ENCODE results near the gene OSGIN1. TPM values are rescaled to one million over a fixed set of nuclear protein-coding genes. Genes with fewer than 3 reads are reported as not detected.
"Not testable (repeated sequence)": the region's sequence is repeated elsewhere in the genome, so short reads cannot be mapped to it uniquely, and the experiment has no call there.

The OSGIN1 gene
- total and polyA plus RNA-seq, 2 donors (not counting 1 experiment from before 2014, with no cell fraction given), result 0.85 to 1.8 TPM

DNA sequence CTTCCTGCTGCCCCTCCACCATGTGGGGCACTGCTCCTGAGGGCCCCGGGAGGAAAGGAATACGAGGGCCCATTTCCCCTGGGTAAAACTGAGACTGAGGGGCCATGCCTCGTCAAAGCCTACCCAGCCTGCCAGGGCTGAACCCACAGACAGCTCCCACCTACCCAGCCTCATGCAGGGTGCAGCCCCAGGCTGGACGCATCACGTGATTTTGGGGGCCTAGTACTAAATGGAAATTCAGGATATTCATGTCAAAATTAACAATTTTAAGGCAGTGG, 3.4 kb upstream of the OSGIN1 start:
- DNase-seq (no peak), ATAC-seq (ENCODE audit: low read depth) (no peak)
- no peaks in the 10 kb centered on the region for H3K79me2 ChIP-seq (ENCODE audit: control insufficient read depth, insufficient read depth, low read length)
- peaks cover 12% of the 10 kb centered on the region for H3K4me1 Mint-ChIP-seq
- no peaks in the 10 kb centered on the region for H3K9me3 Mint-ChIP-seq (ENCODE audit: insufficient read depth)
- 75% methylated on average over 2 of the region's 5 CpGs for WGBS (ENCODE audit: insufficient coverage)
- H3K36me3 ChIP-seq (replicated peaks in 1 of 2; ENCODE audit: control extremely low read depth in 1 of 2, control insufficient read depth in 1 of 2, extremely low read depth in 1 of 2, insufficient read depth in 2 of 2, low read length in 1 of 2), result no peaks in the 10 kb centered on the region
- peaks cover 0 to 7% (median 0%) of the 10 kb centered on the region in 3 donors for H3K9me3 ChIP-seq (ENCODE audit: control extremely low read depth in 1 of 3, control insufficient read depth in 2 of 3, insufficient read depth in 1 of 3, low read length in 2 of 3)
- peaks cover 0 to 22% (median 10%) of the 10 kb centered on the region in 4 experiments for H3K27me3 ChIP-seq (replicated peaks in 1 of 4; ENCODE audit: control extremely low read depth in 1 of 4, control insufficient read depth in 3 of 4, insufficient read depth in 4 of 4, low read length in 3 of 4)
- no peak overlapping the region for H3K4me3 ChIP-seq (ENCODE audit: control extremely low read depth in 1 of 5, extremely low read depth in 1 of 5, insufficient read depth in 1 of 5, low read depth in 2 of 5, low read length in 4 of 5)
- ChIA-PET CTCF (no interaction called here), POLR2A (no interaction called here)
- peaks cover 8% of the 10 kb centered on the region for H3K27me3 Mint-ChIP-seq
- H3K4me3 Mint-ChIP-seq, result no peak overlapping the region
- TF ChIP-seq, protein P1, sequence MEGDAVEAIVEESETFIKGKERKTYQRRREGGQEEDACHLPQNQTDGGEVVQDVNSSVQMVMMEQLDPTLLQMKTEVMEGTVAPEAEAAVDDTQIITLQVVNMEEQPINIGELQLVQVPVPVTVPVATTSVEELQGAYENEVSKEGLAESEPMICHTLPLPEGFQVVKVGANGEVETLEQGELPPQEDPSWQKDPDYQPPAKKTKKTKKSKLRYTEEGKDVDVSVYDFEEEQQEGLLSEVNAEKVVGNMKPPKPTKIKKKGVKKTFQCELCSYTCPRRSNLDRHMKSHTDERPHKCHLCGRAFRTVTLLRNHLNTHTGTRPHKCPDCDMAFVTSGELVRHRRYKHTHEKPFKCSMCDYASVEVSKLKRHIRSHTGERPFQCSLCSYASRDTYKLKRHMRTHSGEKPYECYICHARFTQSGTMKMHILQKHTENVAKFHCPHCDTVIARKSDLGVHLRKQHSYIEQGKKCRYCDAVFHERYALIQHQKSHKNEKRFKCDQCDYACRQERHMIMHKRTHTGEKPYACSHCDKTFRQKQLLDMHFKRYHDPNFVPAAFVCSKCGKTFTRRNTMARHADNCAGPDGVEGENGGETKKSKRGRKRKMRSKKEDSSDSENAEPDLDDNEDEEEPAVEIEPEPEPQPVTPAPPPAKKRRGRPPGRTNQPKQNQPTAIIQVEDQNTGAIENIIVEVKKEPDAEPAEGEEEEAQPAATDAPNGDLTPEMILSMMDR (IDR thresholded peaks at IDR 0.05), result no peak
- no peak for TF ChIP-seq EZH2 (IDR thresholded peaks at IDR 0.05; ENCODE audit: borderline replicate concordance, insufficient read depth, low read depth, low read length, poor library complexity, severe bottlenecking)
- no peak overlapping the region for H2AFZ ChIP-seq (ENCODE audit: insufficient read depth, low read depth, low read length, poor library complexity, severe bottlenecking)
- no peak overlapping the region for H3K4me2 ChIP-seq (replicated peaks; ENCODE audit: low read depth, low read length, poor library complexity, severe bottlenecking)
- intact Hi-C loops (cut with micrococcal nuclease), result no loop called here
- H3K27ac Mint-ChIP-seq, result no peak overlapping the region
- H4K20me1 ChIP-seq (ENCODE audit: control insufficient read depth, insufficient read depth, low read length, poor library complexity, severe bottlenecking), result no peaks in the 10 kb centered on the region
- no peak overlapping the region for H3K27ac ChIP-seq (ENCODE audit: low read length in 2 of 2)
- no peak overlapping the region for H3K9ac ChIP-seq (ENCODE audit: low read length)
- peaks cover 12 to 13% of the 10 kb centered on the region in 2 donors for H3K4me1 ChIP-seq (ENCODE audit: control insufficient read depth in 2 of 2, insufficient read depth in 2 of 2, low read length in 2 of 2)

DNA sequence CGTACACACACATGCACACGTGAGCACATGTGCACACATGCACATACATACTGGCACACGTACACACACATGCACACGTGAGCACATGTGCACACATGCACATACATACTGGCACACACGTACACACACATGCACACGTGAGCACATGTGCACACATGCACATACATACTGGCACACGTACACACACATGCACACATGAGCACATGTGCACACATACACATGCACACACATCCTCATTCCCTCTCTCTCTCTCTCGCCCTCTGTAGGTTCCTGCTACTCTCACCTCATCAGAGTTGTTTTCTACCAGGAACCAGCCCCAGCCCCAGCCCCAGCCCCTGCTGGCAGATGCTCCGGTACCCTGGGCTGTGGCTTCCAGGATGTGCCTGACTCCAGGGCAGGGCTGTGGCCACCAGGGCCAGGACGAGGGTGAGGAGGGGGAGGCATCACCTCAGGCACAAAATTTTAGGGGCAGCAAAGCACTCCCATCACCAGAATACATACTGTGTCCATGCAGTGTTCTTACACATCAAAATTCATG, 2.1 kb upstream of the OSGIN1 start:
- DNase-seq; H3K9me3 ChIP-seq (ENCODE audit: control extremely low read depth in 1 of 3, control insufficient read depth in 2 of 3, insufficient read depth in 1 of 3, low read length in 2 of 3); intact Hi-C loops (cut with micrococcal nuclease); ATAC-seq (ENCODE audit: low read depth); H3K9me3 Mint-ChIP-seq (ENCODE audit: insufficient read depth); H3K4me3 ChIP-seq (ENCODE audit: control extremely low read depth in 1 of 5, extremely low read depth in 1 of 5, insufficient read depth in 1 of 5, low read depth in 2 of 5, low read length in 4 of 5); H2AFZ ChIP-seq (ENCODE audit: insufficient read depth, low read depth, low read length, poor library complexity, severe bottlenecking); H4K20me1 ChIP-seq (ENCODE audit: control insufficient read depth, insufficient read depth, low read length, poor library complexity, severe bottlenecking); CTCF ChIA-PET; H3K79me2 ChIP-seq (ENCODE audit: control insufficient read depth, insufficient read depth, low read length); H3K36me3 ChIP-seq (replicated peaks in 1 of 2; ENCODE audit: control extremely low read depth in 1 of 2, control insufficient read depth in 1 of 2, extremely low read depth in 1 of 2, insufficient read depth in 2 of 2, low read length in 1 of 2); H3K4me3 Mint-ChIP-seq; H3K27ac Mint-ChIP-seq; H3K9ac ChIP-seq (ENCODE audit: low read length); POLR2A ChIA-PET; H3K4me2 ChIP-seq (replicated peaks; ENCODE audit: low read depth, low read length, poor library complexity, severe bottlenecking); H3K27ac ChIP-seq (ENCODE audit: low read length in 2 of 2): not testable (repeated sequence)
- Mint-ChIP-seq H3K27me3 (peaks cover 17% of the 10 kb centered on the region), H3K4me1 (peaks cover 12% of the 10 kb centered on the region)
- 83% methylated on average over 2 of the region's 10 CpGs for WGBS (ENCODE audit: insufficient coverage)
- Histone ChIP-seq H3K4me1 (ENCODE audit: control insufficient read depth in 2 of 2, insufficient read depth in 2 of 2, low read length in 2 of 2) (peaks cover 12 to 13% of the 10 kb centered on the region in 2 donors), H3K27me3 (replicated peaks in 1 of 4; ENCODE audit: control extremely low read depth in 1 of 4, control insufficient read depth in 3 of 4, insufficient read depth in 4 of 4, low read length in 3 of 4) (peaks cover 0 to 34% (median 10%) of the 10 kb centered on the region in 4 experiments)

Measured in B cell (primary cell).